C4-2B (cell line): Measurements from ENCODE around the gene LRSAM1.
A peak's percentile ranks its signal among the peaks of the same experiment; 100 is the strongest.

Experiments used
- H3K27ac ChIP-seq: fragments of 450-650 bp; 2 replicates; pipeline ENCODE4 v1.5.1; 2017
- CTCF ChIP-seq: fragments of 450-650 bp; conservative IDR thresholded peaks from 2 replicates; pipeline ENCODE4 v1.5.1; 2017; ENCODE audit warnings: mild to moderate bottlenecking
- ZFX ChIP-seq: fragments of 450-650 bp; IDR thresholded peaks from 2 replicates; pipeline ENCODE4 v1.6.1; 2017

Gene LRSAM1

DNA sequence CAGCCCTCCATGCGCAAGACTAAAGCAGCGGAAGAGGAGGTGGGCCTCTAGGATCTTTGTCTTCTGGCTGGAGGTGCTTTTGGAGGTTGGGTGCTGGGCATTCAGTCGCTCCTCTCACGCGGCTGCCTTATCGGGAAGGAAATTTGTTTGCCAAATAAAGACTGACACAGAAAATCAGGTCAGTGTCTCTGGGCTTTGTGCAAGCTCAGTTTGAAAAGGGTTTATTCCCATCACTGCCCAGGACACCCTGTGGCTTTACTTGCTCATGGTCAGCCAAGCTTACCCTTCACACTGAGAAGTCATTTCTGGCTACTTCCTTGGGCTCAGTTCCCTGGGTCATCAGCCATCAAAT is 43.8 kb upstream of the LRSAM1 start:
- TF ChIP-seq ZFX (no peak), CTCF (no peak)
- H3K27ac ChIP-seq = peak overlapping the region; percentile 87

DNA sequence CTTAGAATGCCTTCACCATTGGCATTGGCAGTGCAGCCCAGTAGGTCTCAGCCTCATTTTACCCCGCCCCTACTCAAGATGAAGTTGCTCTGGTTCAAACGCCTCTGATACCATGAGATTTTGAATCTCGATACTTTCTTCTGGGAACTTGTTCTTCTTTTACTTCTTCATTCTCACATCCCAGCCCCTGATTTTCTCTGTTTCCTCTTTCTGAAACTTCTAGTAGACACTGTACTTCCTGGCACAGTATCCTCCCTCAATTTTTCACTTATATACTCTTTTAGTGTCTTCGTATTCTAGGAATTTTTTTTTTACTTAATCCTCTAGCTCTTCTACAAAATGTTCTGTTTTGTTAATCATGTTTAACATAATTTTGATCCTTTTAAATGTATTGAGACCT is 40.2 kb upstream of the LRSAM1 start:
- no peak for TF ChIP-seq ZFX
- TF ChIP-seq CTCF = no peak

DNA sequence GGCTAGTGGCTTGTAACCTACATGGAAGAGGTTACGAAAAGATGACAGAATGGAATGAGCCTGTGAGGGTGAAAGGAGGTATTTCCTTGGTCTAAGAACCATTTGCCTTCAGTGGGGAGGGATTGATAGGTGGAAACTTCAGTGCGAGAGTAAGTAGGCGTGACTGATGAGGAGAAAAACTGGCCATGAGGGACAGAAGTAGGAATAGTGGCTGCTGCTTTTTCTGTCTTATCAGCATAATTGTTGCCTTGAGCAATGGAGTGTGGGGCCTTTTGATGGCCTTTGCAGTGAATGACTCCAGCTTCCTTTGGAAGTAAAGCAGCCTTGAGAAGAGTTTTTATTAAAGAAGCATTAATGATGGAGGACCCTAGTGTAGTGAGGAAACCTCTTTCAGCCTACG is 36.2 kb upstream of the LRSAM1 start:
- TF ChIP-seq CTCF (no peak), ZFX (no peak)
- no peak overlapping the region for H3K27ac ChIP-seq

More for the DNA sequence above, 40.2 kb upstream of the LRSAM1 start:
- no peak overlapping the region for H3K27ac ChIP-seq

- no peak for TF ChIP-seq ZFX
- TF ChIP-seq CTCF = no peak
- H3K27ac ChIP-seq = no peak overlapping the region
Measured at GRCh38 chr9:127415657-127416056, 35.7 kb upstream of the LRSAM1 start.

DNA sequence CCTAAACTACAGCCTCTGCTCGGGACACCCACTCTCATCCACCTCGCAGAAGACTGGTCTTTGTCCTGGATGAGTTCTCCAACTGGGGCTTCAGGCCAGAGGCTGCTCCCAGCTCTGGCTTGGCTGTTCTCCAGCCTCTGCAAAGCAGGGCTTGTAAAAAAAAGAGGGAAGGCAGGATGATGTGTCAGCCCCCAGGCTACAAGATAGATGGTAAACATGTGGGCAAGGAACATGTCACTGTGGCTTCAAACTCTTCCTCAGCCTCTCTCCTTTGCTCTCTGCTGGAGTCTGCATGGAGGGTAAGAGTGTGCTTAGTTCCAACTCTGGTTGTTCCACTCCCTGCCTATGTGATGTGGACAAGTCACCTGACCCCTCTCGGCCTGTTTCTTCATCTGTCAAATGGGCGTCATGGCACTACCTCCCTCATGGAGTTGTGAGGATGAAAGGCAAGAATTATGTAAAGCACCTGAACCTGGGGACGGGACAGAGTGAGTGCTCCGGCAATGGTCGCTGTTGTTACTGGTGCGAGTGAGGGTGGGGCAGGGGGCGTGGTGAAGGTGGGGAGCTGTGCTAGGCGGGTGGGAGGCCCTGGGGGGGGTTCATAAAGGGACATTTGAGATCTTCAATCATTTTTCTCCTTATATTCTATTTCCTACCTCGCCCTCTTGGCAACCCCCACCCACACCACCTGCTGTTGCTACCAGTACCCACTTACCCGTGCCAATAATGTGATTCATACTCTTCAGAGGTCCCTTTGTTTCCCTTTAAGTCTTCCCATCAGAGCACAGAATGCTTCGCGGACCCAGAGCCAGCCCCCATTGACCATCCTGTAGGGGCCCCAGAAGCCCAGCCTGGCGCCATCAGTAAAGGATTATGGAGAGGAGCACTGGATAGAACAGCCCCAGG is 33.9 kb upstream of the LRSAM1 start:
- peak overlapping the region; percentile 1; the same call in 1 of the 2 replicates for H3K27ac ChIP-seq
- no peak for TF ChIP-seq ZFX
- TF ChIP-seq CTCF = no peak

DNA sequence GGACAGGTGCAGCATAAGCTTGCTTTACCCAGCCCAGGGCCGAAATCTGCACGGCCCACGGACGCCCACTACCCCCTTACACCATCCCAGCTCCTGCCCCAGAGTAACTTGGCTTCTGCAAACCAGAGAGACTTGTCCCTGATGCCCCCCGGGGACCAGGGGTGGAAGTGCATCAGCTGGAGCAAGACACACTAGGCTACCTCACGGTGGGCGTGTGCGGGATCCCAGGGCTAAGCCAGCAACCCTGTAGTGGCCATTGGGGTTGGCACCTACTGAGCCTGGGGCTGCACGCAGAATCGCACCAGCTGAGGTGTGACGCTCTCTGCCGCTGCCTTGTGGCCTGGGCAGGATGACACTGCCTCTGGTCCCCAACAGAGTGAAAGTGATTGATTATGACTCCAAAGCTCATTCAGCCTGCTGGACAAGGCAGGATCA is 33.3 kb upstream of the LRSAM1 start:
- peak overlapping the region; percentile 1; the same call in 1 of the 2 replicates for H3K27ac ChIP-seq
- TF ChIP-seq CTCF (no peak; the same call in 1 of the 2 replicates), ZFX (no peak)

DNA sequence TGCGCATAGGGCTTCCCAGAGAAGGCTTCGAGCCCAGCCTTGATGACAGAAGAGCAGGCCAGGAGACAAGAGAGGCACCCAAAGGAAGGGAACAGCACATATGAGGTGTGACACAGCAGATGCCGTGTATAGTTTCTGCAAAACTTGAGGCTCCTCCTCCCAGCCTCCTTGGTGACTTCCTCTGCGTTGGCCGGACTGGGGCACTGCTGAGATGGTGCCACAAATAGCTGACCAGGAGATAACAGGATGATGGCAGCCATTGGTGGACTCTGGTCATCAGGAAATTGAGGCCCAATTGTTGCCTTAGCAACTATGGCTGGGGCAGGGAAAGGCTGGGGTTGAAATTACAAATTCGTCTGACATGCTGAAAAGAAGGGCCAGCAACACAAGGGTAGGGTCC is 32.0 kb upstream of the LRSAM1 start:
- H3K27ac ChIP-seq = no peak overlapping the region
- TF ChIP-seq CTCF (no peak), ZFX (no peak)
